Liver (tissue), 9 donors: Measurements from ENCODE around the gene ZNF79. TPM values are rescaled to one million over a fixed set of nuclear protein-coding genes. Genes with fewer than 3 reads are reported as not detected.

Experiments
- DNase-seq: peaks from one replicate; pipeline ENCODE4 v3.0.0-alpha.2; 2017; ENCODE audit warnings: low spot score
- H3K27ac ChIP-seq, 2 donors: one replicate each; pipeline ENCODE4 v1.7.0; 2013; ENCODE audit warnings: inconsistent platforms in 2 of 2, low read length in 2 of 2, control low read depth in 1 of 2, low read depth in 1 of 2, mild to moderate bottlenecking in 1 of 2
- H3K27me3 ChIP-seq, 4 donors: one replicate each; pipeline versions ENCODE4 v1.6.1 to v1.7.0; 2013; ENCODE audit warnings: low read length in 3 of 4, inconsistent platforms in 1 of 4, mild to moderate bottlenecking in 1 of 4, moderate library complexity in 1 of 4; ENCODE audit not compliant: control insufficient read depth in 4 of 4, insufficient read depth in 4 of 4
- H3K36me3 ChIP-seq, 4 donors: one replicate each; pipeline versions ENCODE4 v1.6.1 to v1.7.0; 2013; ENCODE audit warnings: low read length in 3 of 4, mild to moderate bottlenecking in 3 of 4, low read depth in 1 of 4, moderate library complexity in 1 of 4; ENCODE audit not compliant: control insufficient read depth in 4 of 4, insufficient read depth in 3 of 4
- H3K4me1 ChIP-seq, 4 donors: one replicate each; pipeline versions ENCODE4 v1.6.1 to v1.7.0; 2013; ENCODE audit warnings: low read length in 3 of 4, mild to moderate bottlenecking in 3 of 4, moderate library complexity in 1 of 4; ENCODE audit not compliant: control insufficient read depth in 4 of 4, insufficient read depth in 4 of 4
- H3K4me3 ChIP-seq, 3 donors: one replicate each; pipeline versions ENCODE4 v1.6.1 to v1.7.0; 2013; ENCODE audit warnings: low read length in 3 of 3, control low read depth in 1 of 3, low read depth in 1 of 3, mild to moderate bottlenecking in 1 of 3
- H3K9ac ChIP-seq, 2 donors: one replicate each; pipeline ENCODE4 v1.7.0; 2013; ENCODE audit warnings: low read length in 2 of 2, mild to moderate bottlenecking in 2 of 2, moderate library complexity in 2 of 2, control low read depth in 1 of 2, low read depth in 1 of 2
- H3K9me3 ChIP-seq, 4 donors: one replicate each; pipeline versions ENCODE4 v1.6.1 to v1.7.0; 2013; ENCODE audit warnings: low read length in 3 of 4; ENCODE audit not compliant: control insufficient read depth in 4 of 4
- ATF3 ChIP-seq: IDR thresholded peaks from 2 replicates; pipeline ENCODE4 v1.6.1; 2016; ENCODE audit warnings: antibody characterized with exemption
- CTCF ChIP-seq: fragments of 150-350 bp; IDR thresholded peaks from 2 replicates; pipeline ENCODE4 v1.5.1; 2017; ENCODE audit warnings: improper control_type of control experiment, low read depth, low read length; ENCODE audit not compliant: missing input control
- EGR1 ChIP-seq, 2 donors: IDR thresholded peaks; 2 replicates each; pipeline ENCODE4 v1.6.1; 2016 to 2018; ENCODE audit warnings: antibody characterized with exemption in 2 of 2, low read depth in 2 of 2
- FOXA1 ChIP-seq: IDR thresholded peaks from 2 replicates; pipeline ENCODE4 v1.6.1; 2016; ENCODE audit warnings: antibody characterized with exemption
- FOXA2 ChIP-seq: IDR thresholded peaks from 2 replicates; pipeline ENCODE4 v1.6.1; 2016; ENCODE audit warnings: antibody characterized with exemption
- GABPA ChIP-seq, 2 donors: IDR thresholded peaks in 1 of 2; conservative IDR thresholded peaks in 1 of 2; 2 replicates each; pipeline ENCODE4 v1.6.1; 2016; ENCODE audit warnings: antibody characterized with exemption in 2 of 2, mild to moderate bottlenecking in 1 of 2, moderate library complexity in 1 of 2
- HNF4A ChIP-seq, 2 donors: conservative IDR thresholded peaks; 2 replicates each; pipeline ENCODE4 v1.6.1; 2016; ENCODE audit warnings: antibody characterized with exemption in 2 of 2, mild to moderate bottlenecking in 2 of 2
- HNF4G ChIP-seq: IDR thresholded peaks from 2 replicates; pipeline ENCODE4 v1.6.1; 2016; ENCODE audit warnings: antibody characterized with exemption
- JUND ChIP-seq, 2 donors: IDR thresholded peaks; 2 replicates each; pipeline ENCODE4 v1.6.1; 2016; ENCODE audit warnings: antibody characterized with exemption in 2 of 2
- MAX ChIP-seq: IDR thresholded peaks from 2 replicates; pipeline ENCODE4 v1.6.1; 2016; ENCODE audit warnings: antibody characterized with exemption
- NR2F2 ChIP-seq: IDR thresholded peaks from 2 replicates; pipeline ENCODE4 v1.6.1; 2016; ENCODE audit warnings: antibody characterized with exemption
- RAD21 ChIP-seq, 2 donors: IDR thresholded peaks; 2 replicates each; pipeline ENCODE4 v1.6.1; 2016; ENCODE audit warnings: antibody characterized with exemption in 2 of 2, mild to moderate bottlenecking in 2 of 2
- REST ChIP-seq: IDR thresholded peaks from 2 replicates; pipeline ENCODE4 v1.6.1; 2016; ENCODE audit warnings: antibody characterized with exemption, mild to moderate bottlenecking
- RXRA ChIP-seq, 2 donors: IDR thresholded peaks; 2 replicates each; pipeline ENCODE4 v1.6.1; 2017 to 2018; ENCODE audit warnings: antibody characterized with exemption in 2 of 2, mild to moderate bottlenecking in 1 of 2
- SP1 ChIP-seq: IDR thresholded peaks from 2 replicates; pipeline ENCODE4 v1.6.1; 2018; ENCODE audit warnings: antibody characterized with exemption, mild to moderate bottlenecking
- TAF1 ChIP-seq: conservative IDR thresholded peaks from 2 replicates; pipeline ENCODE4 v1.6.1; 2016; ENCODE audit warnings: antibody characterized with exemption, mild to moderate bottlenecking
- YY1 ChIP-seq: IDR thresholded peaks from 2 replicates; pipeline ENCODE4 v1.6.1; 2016; ENCODE audit warnings: antibody characterized with exemption, mild to moderate bottlenecking
- ZBTB33 ChIP-seq: IDR thresholded peaks from 2 replicates; pipeline ENCODE4 v1.6.1; 2016; ENCODE audit warnings: antibody characterized with exemption
- WGBS: extraction: QIAGEN DNeasy Blood & Tissue Kit; methylation state at CpG from one replicate; pipeline ENCODE4 v1.1.7; 2013; 5-methylcytosine and 5-hydroxymethylcytosine counted together
- polyA plus RNA-seq, 2 donors: library from polyadenylated mRNA; stranded (reverse) in 1 of 2; unstranded in 1 of 2; fragments of 200-250 nt in 1 of 2; fragments of >200 nt in 1 of 2; fragmentation: Nextera tagmentation in 1 of 2; extraction: Ambion mirVana in 1 of 2; gene quantifications; one replicate each; pipeline versions ENCODE4 v1.2.1 to v1.2.3, GENCODE V29; 2013 to 2015
- total RNA-seq, 2 donors: library from RNA; depleted of rRNA; stranded (reverse); fragments of >200 nt; gene quantifications; one replicate each; pipeline ENCODE4 v1.2.3, GENCODE V29; 2014
- donor health status: healthy.
- donor health status: healthy.
- donor health status: healthy.
- donor health status: healthy.
- donor health status: healthy.

Gene ZNF79
- total and polyA plus RNA-seq, 4 donors = 2.2 to 6.9 (median 4.2) TPM

- H3K27me3 ChIP-seq = no peaks in the 10 kb centered on the region
- H3K4me3 ChIP-seq = no peak overlapping the region
- 95% methylated on average over 9 of the region's 9 CpGs for WGBS
- H3K9ac ChIP-seq = no peak overlapping the region
- H3K9me3 ChIP-seq = no peaks in the 10 kb centered on the region
- no peak for DNase-seq
- peaks cover 15 to 48% (median 31%) of the 10 kb centered on the region in 4 donors for H3K36me3 ChIP-seq
- H3K4me1 ChIP-seq = peaks cover 0 to 9% (median 2%) of the 10 kb centered on the region in 4 donors
- TF ChIP-seq NR2F2 = no peak
- TF ChIP-seq REST = no peak
- TF ChIP-seq FOXA1 = no peak
- TF ChIP-seq EGR1 (IDR thresholded peaks at IDR 0.05; ENCODE audit: low read depth in 2 of 2) = no peak
- no peak for TF ChIP-seq ZBTB33
- TF ChIP-seq HNF4G = no peak
- TF ChIP-seq CTCF = no peak
- no peak for TF ChIP-seq RAD21 (IDR thresholded peaks at IDR 0.05)
- no peak for TF ChIP-seq SP1
- H3K27ac ChIP-seq = no peak overlapping the region
Measured at GRCh38 chr9:127458921-127459320, 34.7 kb downstream of the ZNF79 start.

- no peak for DNase-seq
- H3K9ac ChIP-seq = no peak overlapping the region
- H3K27ac ChIP-seq = no peak overlapping the region
- no peaks in the 10 kb centered on the region for H3K27me3 ChIP-seq
- no peaks in the 10 kb centered on the region for H3K4me1 ChIP-seq
- WGBS = 96% methylated on average over 3 of the region's 3 CpGs
- H3K4me3 ChIP-seq = no peak overlapping the region
- H3K9me3 ChIP-seq = no peaks in the 10 kb centered on the region
- H3K36me3 ChIP-seq = peaks cover 16 to 61% (median 30%) of the 10 kb centered on the region in 4 donors
- TF ChIP-seq JUND (IDR thresholded peaks at IDR 0.05) = no peak
- no peak for TF ChIP-seq MAX
- no peak for TF ChIP-seq CTCF
- no peak for TF ChIP-seq ATF3
- TF ChIP-seq NR2F2 = no peak
- TF ChIP-seq FOXA1 = no peak
- TF ChIP-seq HNF4G = no peak
- TF ChIP-seq FOXA2 = no peak
- no peak for TF ChIP-seq REST
- no peak for TF ChIP-seq RAD21 (IDR thresholded peaks at IDR 0.05)
- TF ChIP-seq SP1 = no peak
- TF ChIP-seq RXRA (IDR thresholded peaks at IDR 0.05) = no peak
- no peak for TF ChIP-seq HNF4A (conservative IDR thresholded peaks at IDR 0.05)
- no peak for TF ChIP-seq TAF1
- TF ChIP-seq EGR1 (IDR thresholded peaks at IDR 0.05; ENCODE audit: low read depth in 2 of 2) = no peak
- no peak for TF ChIP-seq GABPA (IDR thresholded peaks at IDR 0.05 in 1 of 2, conservative IDR thresholded peaks at IDR 0.05 in 1 of 2)
- no peak for TF ChIP-seq YY1
Measured at GRCh38 chr9:127463382-127463781, 39.2 kb downstream of the ZNF79 start.
